ENCODE results near the gene ADAM12. TPM values are rescaled to one million over a fixed set of nuclear protein-coding genes. Genes with fewer than 3 reads are reported as not detected.

Gene ADAM12
- total and polyA plus RNA-seq, 4 donors: 0.03 to 0.33 (median 0.19) TPM

DNA sequence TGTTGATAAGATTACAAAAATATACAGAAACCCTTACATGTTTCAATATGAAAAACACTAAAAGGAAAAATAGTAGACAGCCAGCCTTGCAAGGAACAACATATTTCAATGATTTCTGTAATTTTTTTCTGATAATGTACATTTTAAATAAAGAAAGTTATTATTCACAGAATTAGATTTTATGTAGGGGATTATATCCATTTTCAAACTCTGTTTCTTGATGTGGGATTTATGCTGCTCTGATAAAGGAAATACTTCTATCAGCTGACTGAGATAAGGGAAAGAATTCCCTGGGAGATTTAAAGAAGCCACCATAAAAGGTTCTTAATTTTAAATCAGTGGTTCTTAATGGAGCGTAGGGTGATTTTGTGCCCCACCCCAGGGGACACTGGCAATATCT, 180.4 kb downstream of the ADAM12 start (continued):
- TF ChIP-seq CTCF (IDR thresholded peaks at IDR 0.05; ENCODE audit: low read depth, low read length, missing input control): no peak

DNA sequence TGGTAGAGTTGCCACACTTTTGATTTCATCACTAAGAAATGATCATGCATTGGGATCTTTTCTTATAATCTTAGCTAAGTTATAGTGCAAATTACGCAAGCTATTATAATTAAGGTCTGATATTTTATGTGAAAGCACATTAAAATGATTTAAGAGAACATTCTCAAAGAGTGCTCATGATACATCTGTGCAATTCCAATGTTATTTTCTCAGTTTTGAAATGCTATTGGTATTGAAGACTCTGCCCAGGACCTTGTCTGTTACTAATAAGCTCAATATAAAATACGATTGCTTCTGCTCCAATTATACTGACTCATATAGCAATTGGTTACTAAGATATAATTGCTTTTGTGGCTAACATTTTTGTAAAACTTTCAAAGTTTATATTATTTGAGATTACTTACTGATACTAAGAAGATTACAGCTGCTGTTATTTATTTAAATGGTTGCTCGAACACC, 180.9 kb downstream of the ADAM12 start:
- Histone ChIP-seq H3K27ac (ENCODE audit: low read depth in 1 of 2, low read length in 2 of 2) (no peak overlapping the region), H3K9me3 (ENCODE audit: control insufficient read depth in 4 of 4, low read length in 3 of 4) (no peaks in the 10 kb centered on the region), H3K4me1 (ENCODE audit: control insufficient read depth in 4 of 4, insufficient read depth in 4 of 4, low read length in 3 of 4) (peaks cover 0 to 2% (median 0%) of the 10 kb centered on the region in 4 donors), H3K36me3 (ENCODE audit: control insufficient read depth in 4 of 4, insufficient read depth in 3 of 4, low read depth in 1 of 4, low read length in 3 of 4) (no peaks in the 10 kb centered on the region), H3K9ac (ENCODE audit: low read depth in 1 of 2, low read length in 2 of 2) (no peak overlapping the region), H3K4me3 (ENCODE audit: low read depth in 1 of 3, low read length in 3 of 3) (no peak overlapping the region), H3K27me3 (ENCODE audit: control insufficient read depth in 4 of 4, insufficient read depth in 4 of 4, low read length in 3 of 4) (peaks cover 0 to 6% (median 0%) of the 10 kb centered on the region in 4 donors)
- TF ChIP-seq HNF4G (IDR thresholded peaks at IDR 0.05) (no peak), FOXA1 (IDR thresholded peaks at IDR 0.05) (no peak), GABPA (IDR thresholded peaks at IDR 0.05 in 1 of 2, conservative IDR thresholded peaks at IDR 0.05 in 1 of 2) (no peak), RAD21 (IDR thresholded peaks at IDR 0.05) (no peak), SP1 (IDR thresholded peaks at IDR 0.05) (no peak), EGR1 (IDR thresholded peaks at IDR 0.05; ENCODE audit: low read depth in 2 of 2) (no peak), NR2F2 (IDR thresholded peaks at IDR 0.05) (no peak), ATF3 (IDR thresholded peaks at IDR 0.05) (no peak), CTCF (IDR thresholded peaks at IDR 0.05; ENCODE audit: low read depth, low read length, missing input control) (no peak), FOXA2 (IDR thresholded peaks at IDR 0.05) (no peak), RXRA (IDR thresholded peaks at IDR 0.05) (no peak), TAF1 (conservative IDR thresholded peaks at IDR 0.05) (no peak), JUND (IDR thresholded peaks at IDR 0.05) (no peak), YY1 (IDR thresholded peaks at IDR 0.05) (no peak), HNF4A (conservative IDR thresholded peaks at IDR 0.05) (no peak)
- TF ChIP-seq, protein P1, sequence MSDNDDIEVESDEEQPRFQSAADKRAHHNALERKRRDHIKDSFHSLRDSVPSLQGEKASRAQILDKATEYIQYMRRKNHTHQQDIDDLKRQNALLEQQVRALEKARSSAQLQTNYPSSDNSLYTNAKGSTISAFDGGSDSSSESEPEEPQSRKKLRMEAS (IDR thresholded peaks at IDR 0.05): no peak
- TF ChIP-seq, protein P2, sequence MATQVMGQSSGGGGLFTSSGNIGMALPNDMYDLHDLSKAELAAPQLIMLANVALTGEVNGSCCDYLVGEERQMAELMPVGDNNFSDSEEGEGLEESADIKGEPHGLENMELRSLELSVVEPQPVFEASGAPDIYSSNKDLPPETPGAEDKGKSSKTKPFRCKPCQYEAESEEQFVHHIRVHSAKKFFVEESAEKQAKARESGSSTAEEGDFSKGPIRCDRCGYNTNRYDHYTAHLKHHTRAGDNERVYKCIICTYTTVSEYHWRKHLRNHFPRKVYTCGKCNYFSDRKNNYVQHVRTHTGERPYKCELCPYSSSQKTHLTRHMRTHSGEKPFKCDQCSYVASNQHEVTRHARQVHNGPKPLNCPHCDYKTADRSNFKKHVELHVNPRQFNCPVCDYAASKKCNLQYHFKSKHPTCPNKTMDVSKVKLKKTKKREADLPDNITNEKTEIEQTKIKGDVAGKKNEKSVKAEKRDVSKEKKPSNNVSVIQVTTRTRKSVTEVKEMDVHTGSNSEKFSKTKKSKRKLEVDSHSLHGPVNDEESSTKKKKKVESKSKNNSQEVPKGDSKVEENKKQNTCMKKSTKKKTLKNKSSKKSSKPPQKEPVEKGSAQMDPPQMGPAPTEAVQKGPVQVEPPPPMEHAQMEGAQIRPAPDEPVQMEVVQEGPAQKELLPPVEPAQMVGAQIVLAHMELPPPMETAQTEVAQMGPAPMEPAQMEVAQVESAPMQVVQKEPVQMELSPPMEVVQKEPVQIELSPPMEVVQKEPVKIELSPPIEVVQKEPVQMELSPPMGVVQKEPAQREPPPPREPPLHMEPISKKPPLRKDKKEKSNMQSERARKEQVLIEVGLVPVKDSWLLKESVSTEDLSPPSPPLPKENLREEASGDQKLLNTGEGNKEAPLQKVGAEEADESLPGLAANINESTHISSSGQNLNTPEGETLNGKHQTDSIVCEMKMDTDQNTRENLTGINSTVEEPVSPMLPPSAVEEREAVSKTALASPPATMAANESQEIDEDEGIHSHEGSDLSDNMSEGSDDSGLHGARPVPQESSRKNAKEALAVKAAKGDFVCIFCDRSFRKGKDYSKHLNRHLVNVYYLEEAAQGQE (IDR thresholded peaks at IDR 0.05): no peak
- TF ChIP-seq, protein P3, sequence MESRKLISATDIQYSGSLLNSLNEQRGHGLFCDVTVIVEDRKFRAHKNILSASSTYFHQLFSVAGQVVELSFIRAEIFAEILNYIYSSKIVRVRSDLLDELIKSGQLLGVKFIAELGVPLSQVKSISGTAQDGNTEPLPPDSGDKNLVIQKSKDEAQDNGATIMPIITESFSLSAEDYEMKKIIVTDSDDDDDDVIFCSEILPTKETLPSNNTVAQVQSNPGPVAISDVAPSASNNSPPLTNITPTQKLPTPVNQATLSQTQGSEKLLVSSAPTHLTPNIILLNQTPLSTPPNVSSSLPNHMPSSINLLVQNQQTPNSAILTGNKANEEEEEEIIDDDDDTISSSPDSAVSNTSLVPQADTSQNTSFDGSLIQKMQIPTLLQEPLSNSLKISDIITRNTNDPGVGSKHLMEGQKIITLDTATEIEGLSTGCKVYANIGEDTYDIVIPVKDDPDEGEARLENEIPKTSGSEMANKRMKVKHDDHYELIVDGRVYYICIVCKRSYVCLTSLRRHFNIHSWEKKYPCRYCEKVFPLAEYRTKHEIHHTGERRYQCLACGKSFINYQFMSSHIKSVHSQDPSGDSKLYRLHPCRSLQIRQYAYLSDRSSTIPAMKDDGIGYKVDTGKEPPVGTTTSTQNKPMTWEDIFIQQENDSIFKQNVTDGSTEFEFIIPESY (IDR thresholded peaks at IDR 0.05): no peak
- DNase-seq (ENCODE audit: low spot score): no peak
- WGBS: 83% methylated on average over 3 of the region's 3 CpGs

All from liver (tissue), 9 donors.